PC-9 (cell line): Measurements from ENCODE around the gene PNKP.

Experiments used
- CTCF ChIP-seq: fragments of 200-600 bp; sonication (generic); conservative IDR thresholded peaks from 2 replicates; pipeline ENCODE4 v1.6.1; 2017; ENCODE audit warnings: mixed run types, antibody characterized with exemption, mild to moderate bottlenecking, moderate library complexity
- EZH2 ChIP-seq: fragments of 200-600 bp; sonication (generic); IDR thresholded peaks from 2 replicates; pipeline ENCODE4 v1.8.0; 2017; ENCODE audit warnings: antibody characterized with exemption, low read depth

GRCh38 chr19:49861107-49861506 lies 6.3 kb downstream of the PNKP start:
- TF ChIP-seq CTCF (no peak), EZH2 (no peak)
